CD4-positive, alpha-beta T cell treated with Interleukin-17A for 4 hours (primary cell): ENCODE data around the gene SLCO1B3.
A peak's percentile ranks its signal among the peaks of the same experiment; 100 is the strongest.

Source experiments
- DNase-seq: peaks from one replicate; pipeline ENCODE4 v3.0.0-alpha.2; 2020; ENCODE audit warnings: mixed read lengths

SLCO1B3 gene

GRCh38 chr12:20885116-20885515 is 74.6 kb downstream of the SLCO1B3 start:
- no peak for DNase-seq

DNA sequence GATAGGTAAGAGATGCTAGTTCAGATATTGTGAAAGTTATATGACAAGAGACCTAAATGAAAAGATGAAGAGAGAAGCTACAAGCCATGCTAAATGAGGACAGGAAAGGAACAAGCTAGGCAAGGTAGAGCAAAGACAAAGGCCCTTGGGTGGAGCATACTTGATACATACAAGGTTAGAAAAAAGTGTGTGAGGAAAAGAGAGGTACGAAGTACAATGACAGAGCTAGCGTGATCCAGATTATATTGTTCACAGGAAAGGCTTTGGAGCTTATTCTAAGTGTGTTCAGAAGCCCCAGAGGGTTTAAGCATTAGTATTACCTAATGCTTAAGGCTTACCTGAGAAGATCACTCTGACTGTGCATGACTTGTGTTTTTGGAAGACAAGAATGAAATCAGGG is 75.0 kb downstream of the SLCO1B3 start:
- no peak for DNase-seq

DNA sequence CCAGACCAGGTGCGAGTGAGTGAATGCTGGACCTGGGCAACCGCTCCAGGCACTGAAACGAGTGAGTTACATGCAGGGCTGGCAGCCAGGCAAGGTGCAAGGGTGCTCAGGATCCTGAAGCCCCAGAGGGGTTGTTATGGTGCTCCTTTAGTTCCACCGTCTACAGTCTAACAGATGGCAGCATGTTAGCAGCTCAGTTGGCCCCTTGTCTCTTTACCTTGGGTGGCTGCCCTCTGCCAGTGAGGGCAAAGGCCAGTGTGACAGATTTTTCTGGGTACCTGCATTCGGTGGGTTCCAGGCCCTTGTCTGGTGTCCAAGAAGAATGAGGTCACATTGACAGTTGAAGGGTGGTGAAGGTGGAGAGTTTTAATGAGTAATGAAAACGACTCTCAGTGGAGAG is 106.8 kb downstream of the SLCO1B3 start:
- no peak for DNase-seq

DNA sequence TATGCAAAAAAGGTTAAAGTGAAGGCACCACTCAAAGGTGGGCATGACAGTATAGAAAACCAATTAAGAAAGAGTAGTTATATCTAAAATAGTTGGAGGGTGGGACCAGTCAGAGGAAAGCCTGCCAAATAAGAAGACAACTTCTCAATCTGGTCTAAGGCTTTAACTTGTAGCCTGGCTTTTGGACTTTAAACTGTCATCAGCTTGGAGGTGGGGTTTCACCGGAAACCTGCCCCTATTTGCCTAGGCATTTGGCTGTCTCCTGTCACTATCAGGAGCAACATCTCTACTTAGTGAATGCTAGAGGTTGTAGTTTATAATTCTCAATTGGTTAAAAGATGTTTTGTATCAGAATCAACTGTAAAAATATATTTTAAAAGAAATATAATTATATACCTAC is 107.3 kb downstream of the SLCO1B3 start:
- DNase-seq = no peak

GRCh38 chr12:20931894-20932293 is 121.4 kb downstream of the SLCO1B3 start:
- DNase-seq = no peak

DNA sequence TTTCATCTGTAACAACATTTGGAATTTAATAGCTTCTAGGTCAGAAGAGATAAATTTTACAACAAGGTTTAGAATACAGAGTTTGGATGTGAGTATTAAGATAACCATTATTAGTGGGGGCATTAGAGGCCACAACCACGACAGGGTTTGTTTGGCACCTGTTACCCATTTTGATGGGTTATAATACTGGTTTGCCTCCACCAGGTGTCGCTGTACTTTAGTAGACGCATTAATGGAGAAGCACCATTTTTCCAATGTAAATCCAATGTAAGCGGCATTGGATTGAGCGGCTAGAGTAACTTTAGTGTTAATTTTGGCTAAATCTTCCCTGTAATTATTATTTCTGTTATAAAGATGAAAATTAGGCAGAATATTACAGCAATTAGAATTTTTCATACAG is 136.2 kb downstream of the SLCO1B3 start:
- peak; percentile 3 for DNase-seq

DNA sequence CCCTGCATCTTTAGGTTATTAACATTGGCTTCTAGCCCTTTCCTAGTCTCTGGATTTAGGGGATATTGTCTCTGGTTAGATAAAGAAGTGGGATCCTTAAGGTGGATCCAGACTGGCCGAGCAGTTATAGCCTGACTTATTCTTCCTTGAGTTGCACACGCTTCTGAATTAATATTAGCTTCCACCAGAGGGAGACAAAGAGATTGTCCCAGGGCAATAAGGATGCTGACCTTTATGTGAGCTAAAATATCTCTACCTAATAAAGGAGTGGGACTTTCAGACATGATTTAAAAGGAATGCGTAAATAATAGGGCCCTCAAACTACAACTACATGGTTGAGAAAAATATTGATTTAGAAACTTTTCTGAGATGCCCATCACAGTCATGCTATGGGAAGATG is 139.7 kb downstream of the SLCO1B3 start:
- no peak for DNase-seq

DNA sequence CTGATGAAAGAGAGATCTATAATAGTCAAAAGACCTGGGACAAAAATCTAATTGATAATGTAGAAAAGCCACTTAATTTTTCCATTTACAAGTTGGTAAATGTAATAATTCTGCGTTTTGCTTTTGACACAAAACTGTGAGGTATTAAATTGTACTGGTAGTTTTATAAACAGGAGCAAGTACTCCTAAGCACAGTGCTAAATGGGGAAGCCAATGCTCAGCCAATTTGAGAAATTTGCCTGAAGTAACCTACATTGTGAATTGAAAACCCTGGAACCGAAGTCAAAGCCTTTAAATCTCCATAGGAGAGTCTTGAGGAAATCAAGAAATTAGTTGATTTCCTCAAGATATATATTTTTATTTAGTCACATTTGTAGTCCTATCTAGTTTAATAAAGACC is 152.8 kb downstream of the SLCO1B3 start:
- DNase-seq = no peak

GRCh38 chr12:20963762-20964161 is 153.3 kb downstream of the SLCO1B3 start:
- no peak for DNase-seq
